B cell (primary cell): ENCODE measurements around the gene EIF4A3. TPM values are rescaled to one million over a fixed set of nuclear protein-coding genes. Genes with fewer than 3 reads are reported as not detected.

ENCODE experiments used
- ATAC-seq: fragments of 200-7000 bp; cut with Tn5 transposase; one replicate; pipeline ENCODE4 v1.10.0; 2021; ENCODE audit warnings: low read depth, mild to moderate bottlenecking, moderate number of reproducible peaks, moderate library complexity
- CTCF ChIA-PET: fragments of 350-600 bp; sonication (Branson Sonifier 250); formaldehyde crosslinking; loops from one replicate; lab custom pipeline; 2021; ENCODE audit warnings: antibody characterized with exemption, inconsistent platforms; lab: Charles Lee
- POLR2A ChIA-PET: fragments of 350-600 bp; sonication (Branson Sonifier 250); formaldehyde crosslinking; loops from one replicate; lab custom pipeline; 2021; ENCODE audit warnings: antibody characterized with exemption; lab: Charles Lee
- DNase-seq: peaks from one replicate; pipeline ENCODE4 v3.0.0; 2013
- H2AFZ ChIP-seq: 2 replicates; pipeline ENCODE4 v1.6.1; 2012; ENCODE audit warnings: mild to moderate bottlenecking, low read depth, low read length; ENCODE audit not compliant: insufficient read depth, poor library complexity, severe bottlenecking
- H3K27ac ChIP-seq, 2 donors: 1 replicate in 1 of 2; 2 replicates in 1 of 2; pipeline ENCODE4 v1.5.1; 2012 to 2013; ENCODE audit warnings: low read length in 2 of 2, mild to moderate bottlenecking in 2 of 2, moderate library complexity in 1 of 2
- H3K27me3 ChIP-seq, 4 experiments: fragments of 200-600 bp in 1 of 4; sonication (generic) in 1 of 4; replicated peaks in 1 of 4; 1 replicate in 2 of 4; 2 replicates in 2 of 4; pipeline versions ENCODE4 v1.6.1 to v1.7.0; 2013 to 2016; ENCODE audit warnings: low read length in 3 of 4, mild to moderate bottlenecking in 2 of 4, mixed read lengths in 1 of 4, moderate library complexity in 1 of 4; ENCODE audit not compliant: insufficient read depth in 4 of 4, control insufficient read depth in 3 of 4; ENCODE audit errors: control extremely low read depth in 1 of 4
- H3K36me3 ChIP-seq, 2 experiments: replicated peaks in 1 of 2; 1 replicate in 1 of 2; 2 replicates in 1 of 2; pipeline versions ENCODE4 v1.6.1 to v1.7.1; 2013; ENCODE audit warnings: low read length in 1 of 2; ENCODE audit not compliant: insufficient read depth in 2 of 2, control insufficient read depth in 1 of 2; ENCODE audit errors: control extremely low read depth in 1 of 2, extremely low read depth in 1 of 2
- H3K4me1 ChIP-seq, 2 donors: fragments of 200-600 bp in 1 of 2; sonication (generic) in 1 of 2; 1 replicate in 1 of 2; 2 replicates in 1 of 2; pipeline versions ENCODE4 v1.5.1 to v1.6.1; 2013 to 2017; ENCODE audit warnings: low read length in 2 of 2; ENCODE audit not compliant: control insufficient read depth in 2 of 2, insufficient read depth in 2 of 2
- H3K4me2 ChIP-seq: replicated peaks from 2 replicates; pipeline ENCODE3; 2012; ENCODE audit warnings: mild to moderate bottlenecking, low read depth, low read length; ENCODE audit not compliant: poor library complexity, severe bottlenecking
- H3K4me3 ChIP-seq, 5 experiments: fragments of 200-600 bp in 1 of 5; sonication (generic) in 1 of 5; 1 replicate in 3 of 5; 2 replicates in 2 of 5; pipeline versions ENCODE4 v1.5.1 to v1.7.0; 2011 to 2016; ENCODE audit warnings: low read length in 4 of 5, mild to moderate bottlenecking in 4 of 5, low read depth in 2 of 5, control low read depth in 1 of 5, moderate library complexity in 1 of 5; ENCODE audit not compliant: insufficient read depth in 1 of 5; ENCODE audit errors: control extremely low read depth in 1 of 5, extremely low read depth in 1 of 5
- H3K79me2 ChIP-seq: fragments of 200-600 bp; sonication (generic); one replicate; pipeline ENCODE4 v1.6.0; 2016; ENCODE audit warnings: low read length; ENCODE audit not compliant: control insufficient read depth, insufficient read depth
- H3K9ac ChIP-seq: fragments of 200-600 bp; sonication (generic); 2 replicates; pipeline ENCODE4 v1.6.1; 2017; ENCODE audit warnings: mild to moderate bottlenecking, low read length, moderate library complexity
- H3K9me3 ChIP-seq, 3 donors: one replicate each; pipeline versions ENCODE4 v1.6.1 to v1.7.1; 2013; ENCODE audit warnings: low read length in 2 of 3; ENCODE audit not compliant: control insufficient read depth in 2 of 3, insufficient read depth in 1 of 3; ENCODE audit errors: control extremely low read depth in 1 of 3
- H4K20me1 ChIP-seq: 2 replicates; pipeline ENCODE4 v1.6.0; 2012; ENCODE audit warnings: mild to moderate bottlenecking, low read length; ENCODE audit not compliant: insufficient read depth, control insufficient read depth, poor library complexity, severe bottlenecking
- H3K27ac Mint-ChIP-seq: one replicate; pipeline ENCODE4 v1.8.0; 2021; ENCODE audit warnings: mixed read lengths
- H3K27me3 Mint-ChIP-seq: one replicate; pipeline ENCODE4 v1.8.0; 2021; ENCODE audit warnings: mixed read lengths
- H3K4me1 Mint-ChIP-seq: one replicate; pipeline ENCODE4 v1.8.0; 2021; ENCODE audit warnings: mixed read lengths
- H3K4me3 Mint-ChIP-seq: one replicate; pipeline ENCODE4 v1.8.0; 2021; ENCODE audit warnings: mixed read lengths
- H3K9me3 Mint-ChIP-seq: one replicate; pipeline ENCODE4 v1.8.0; 2022; ENCODE audit warnings: mixed read lengths; ENCODE audit not compliant: insufficient read depth
- EZH2 ChIP-seq: IDR thresholded peaks from 2 replicates; pipeline ENCODE4 v1.6.1; 2012; ENCODE audit warnings: borderline replicate concordance, low read depth, mild to moderate bottlenecking, moderate library complexity, low read length; ENCODE audit not compliant: insufficient read depth, poor library complexity, severe bottlenecking
- WGBS: methylation state at CpG from one replicate; pipeline ENCODE4 v1.1.5; 2013; ENCODE audit warnings: missing lambda C conversion rate; ENCODE audit not compliant: insufficient coverage; 5-methylcytosine and 5-hydroxymethylcytosine counted together
- intact Hi-C: fragments of 100-400 bp; cut with micrococcal nuclease; formaldehyde crosslinking; loops from one replicate; pipeline ENCODE4 v1.10.0; 2022
- polyA plus RNA-seq: library from polyadenylated mRNA; depleted of rRNA; stranded (reverse); fragments of >200 nt; gene quantifications from 2 replicates; pipeline ENCODE4 v1.2.3, GENCODE V29; 2012
- total RNA-seq, 2 donors: library from RNA; stranded (reverse); fragments of 120-200 nt in 1 of 2; gene quantifications; 1 replicate in 1 of 2; 2 replicates in 1 of 2; pipeline versions ENCODE4 v1.2.3 to v1.2.4, GENCODE V29; 2013 to 2022
- TF ChIP-seq, protein P1 (sequence below): fragments of 200-600 bp; IDR thresholded peaks from one replicate; pipeline ENCODE4 v1.8.0; 2022; ENCODE audit warnings: antibody characterized with exemption, mild to moderate bottlenecking

EIF4A3 gene
- total and polyA plus RNA-seq, 2 donors (not counting 1 experiment from before 2014, with no cell fraction given) = 86.0 to 137 TPM

DNA sequence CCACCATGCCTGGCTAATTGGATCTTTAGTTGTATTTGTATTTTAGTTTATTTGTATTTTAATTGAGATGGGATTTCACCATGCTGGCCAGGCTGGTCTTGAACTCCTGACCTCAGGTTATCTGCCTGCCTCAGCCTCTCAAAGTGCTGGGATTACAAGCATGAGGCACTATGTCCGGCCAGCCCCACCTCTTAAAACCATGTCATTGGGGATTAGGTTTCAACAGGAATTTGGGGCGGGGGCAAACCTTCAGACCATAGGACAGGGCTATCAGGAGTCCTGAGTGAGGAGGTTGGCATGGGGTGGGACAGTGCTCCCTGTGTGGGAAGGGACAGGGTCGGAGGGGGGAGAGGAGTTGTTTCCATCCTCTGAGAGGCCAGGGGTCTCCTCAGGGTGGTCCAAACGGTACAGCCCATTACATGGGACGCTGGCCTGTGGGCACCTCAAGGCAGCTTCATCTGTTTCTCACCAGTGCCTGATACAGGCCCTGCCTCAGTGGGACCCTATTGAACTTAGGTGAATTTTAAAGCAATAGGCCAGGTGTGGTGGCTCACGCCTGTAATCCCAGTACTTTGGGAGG lies 23.9 kb downstream of the EIF4A3 start:
- no peak overlapping the region for H3K9ac ChIP-seq
- intact Hi-C loops = no loop called here
- no peaks in the 10 kb centered on the region for H3K9me3 ChIP-seq
- H3K4me1 ChIP-seq = no peaks in the 10 kb centered on the region
- no peak for ATAC-seq
- WGBS = 81% methylated on average over 4 of the region's 6 CpGs
- Mint-ChIP-seq H3K4me1 (no peaks in the 10 kb centered on the region), H3K27me3 (peaks cover 7% of the 10 kb centered on the region), H3K27ac (no peak overlapping the region), H3K4me3 (no peak overlapping the region), H3K9me3 (no peaks in the 10 kb centered on the region)
- no peak for DNase-seq
- no peaks in the 10 kb centered on the region for H3K79me2 ChIP-seq
- no peak overlapping the region for H3K4me2 ChIP-seq
- no peaks in the 10 kb centered on the region for H4K20me1 ChIP-seq
- no peak overlapping the region for H3K27ac ChIP-seq
- ChIA-PET CTCF (no interaction called here), POLR2A (no interaction called here)
- no peak for TF ChIP-seq EZH2
- TF ChIP-seq, protein P1, sequence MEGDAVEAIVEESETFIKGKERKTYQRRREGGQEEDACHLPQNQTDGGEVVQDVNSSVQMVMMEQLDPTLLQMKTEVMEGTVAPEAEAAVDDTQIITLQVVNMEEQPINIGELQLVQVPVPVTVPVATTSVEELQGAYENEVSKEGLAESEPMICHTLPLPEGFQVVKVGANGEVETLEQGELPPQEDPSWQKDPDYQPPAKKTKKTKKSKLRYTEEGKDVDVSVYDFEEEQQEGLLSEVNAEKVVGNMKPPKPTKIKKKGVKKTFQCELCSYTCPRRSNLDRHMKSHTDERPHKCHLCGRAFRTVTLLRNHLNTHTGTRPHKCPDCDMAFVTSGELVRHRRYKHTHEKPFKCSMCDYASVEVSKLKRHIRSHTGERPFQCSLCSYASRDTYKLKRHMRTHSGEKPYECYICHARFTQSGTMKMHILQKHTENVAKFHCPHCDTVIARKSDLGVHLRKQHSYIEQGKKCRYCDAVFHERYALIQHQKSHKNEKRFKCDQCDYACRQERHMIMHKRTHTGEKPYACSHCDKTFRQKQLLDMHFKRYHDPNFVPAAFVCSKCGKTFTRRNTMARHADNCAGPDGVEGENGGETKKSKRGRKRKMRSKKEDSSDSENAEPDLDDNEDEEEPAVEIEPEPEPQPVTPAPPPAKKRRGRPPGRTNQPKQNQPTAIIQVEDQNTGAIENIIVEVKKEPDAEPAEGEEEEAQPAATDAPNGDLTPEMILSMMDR = no peak
- no peak overlapping the region for H2AFZ ChIP-seq
- H3K27me3 ChIP-seq = peaks cover 0 to 7% (median 1%) of the 10 kb centered on the region in 4 experiments
- H3K36me3 ChIP-seq = no peaks in the 10 kb centered on the region
- H3K4me3 ChIP-seq = no peak overlapping the region

DNA sequence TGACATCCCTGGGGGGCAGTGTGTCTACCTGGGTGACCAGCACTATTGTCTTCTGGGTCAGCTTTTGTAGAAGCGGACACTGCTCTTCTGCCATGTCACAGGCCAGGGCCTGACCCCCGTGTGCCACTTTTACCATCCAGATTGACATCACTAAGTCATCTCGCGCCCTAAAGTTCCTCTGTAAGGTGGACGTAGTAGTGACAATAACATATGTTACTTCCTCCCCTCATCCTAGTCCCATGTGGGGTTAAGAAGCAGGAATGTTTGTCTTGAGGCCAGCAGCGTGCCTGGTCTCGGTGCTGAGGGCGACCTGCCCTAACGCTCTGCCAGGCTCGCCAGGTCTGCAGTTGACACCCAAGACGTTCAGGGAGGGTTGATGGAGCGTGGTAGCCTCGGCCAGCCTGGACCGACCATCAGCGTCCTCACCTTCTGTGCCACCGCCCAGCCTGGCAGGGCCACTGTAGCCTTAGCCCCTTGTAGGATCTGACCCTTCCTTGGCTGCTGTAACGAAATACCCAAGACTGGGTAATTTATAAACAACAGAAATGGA lies 24.8 kb downstream of the EIF4A3 start:
- no peak overlapping the region for H3K27ac ChIP-seq
- H3K9ac ChIP-seq = no peak overlapping the region
- no peaks in the 10 kb centered on the region for H3K79me2 ChIP-seq
- H3K4me1 Mint-ChIP-seq = no peaks in the 10 kb centered on the region
- no peak overlapping the region for H3K27ac Mint-ChIP-seq
- H2AFZ ChIP-seq = no peak overlapping the region
- H3K4me3 ChIP-seq = no peak overlapping the region
- CTCF ChIA-PET = no interaction called here
- 93% methylated on average over 13 of the region's 17 CpGs for WGBS
- H3K36me3 ChIP-seq = no peaks in the 10 kb centered on the region
- no peaks in the 10 kb centered on the region for H3K9me3 Mint-ChIP-seq
- no peaks in the 10 kb centered on the region for H3K4me1 ChIP-seq
- H3K4me2 ChIP-seq = no peak overlapping the region
- TF ChIP-seq, protein P1 = no peak
- no peak for TF ChIP-seq EZH2
- POLR2A ChIA-PET = no interaction called here
- intact Hi-C loops = no loop called here
- peaks cover 7% of the 10 kb centered on the region for H3K27me3 Mint-ChIP-seq
- DNase-seq (no peak), ATAC-seq (no peak)
- H3K27me3 ChIP-seq = peaks cover 0 to 7% (median 1%) of the 10 kb centered on the region in 4 experiments
- H3K9me3 ChIP-seq = no peaks in the 10 kb centered on the region
- H4K20me1 ChIP-seq = no peaks in the 10 kb centered on the region
- H3K4me3 Mint-ChIP-seq = no peak overlapping the region
